Liver (tissue), 9 donors: ENCODE data around the gene WDR86. TPM values are rescaled to one million over a fixed set of nuclear protein-coding genes. Genes with fewer than 3 reads are reported as not detected.
A peak's percentile ranks its signal among the peaks of the same experiment; 100 is the strongest.

ENCODE experiments used
- DNase-seq: peaks from one replicate; pipeline ENCODE4 v3.0.0-alpha.2; 2017; ENCODE audit warnings: low spot score
- H3K27ac ChIP-seq, 2 donors: one replicate each; pipeline ENCODE4 v1.7.0; 2013; ENCODE audit warnings: inconsistent platforms in 2 of 2, low read length in 2 of 2, control low read depth in 1 of 2, low read depth in 1 of 2, mild to moderate bottlenecking in 1 of 2
- H3K27me3 ChIP-seq, 4 donors: one replicate each; pipeline versions ENCODE4 v1.6.1 to v1.7.0; 2013; ENCODE audit warnings: low read length in 3 of 4, inconsistent platforms in 1 of 4, mild to moderate bottlenecking in 1 of 4, moderate library complexity in 1 of 4; ENCODE audit not compliant: control insufficient read depth in 4 of 4, insufficient read depth in 4 of 4
- H3K36me3 ChIP-seq, 4 donors: one replicate each; pipeline versions ENCODE4 v1.6.1 to v1.7.0; 2013; ENCODE audit warnings: low read length in 3 of 4, mild to moderate bottlenecking in 3 of 4, low read depth in 1 of 4, moderate library complexity in 1 of 4; ENCODE audit not compliant: control insufficient read depth in 4 of 4, insufficient read depth in 3 of 4
- H3K4me1 ChIP-seq, 4 donors: one replicate each; pipeline versions ENCODE4 v1.6.1 to v1.7.0; 2013; ENCODE audit warnings: low read length in 3 of 4, mild to moderate bottlenecking in 3 of 4, moderate library complexity in 1 of 4; ENCODE audit not compliant: control insufficient read depth in 4 of 4, insufficient read depth in 4 of 4
- H3K4me3 ChIP-seq, 3 donors: one replicate each; pipeline versions ENCODE4 v1.6.1 to v1.7.0; 2013; ENCODE audit warnings: low read length in 3 of 3, control low read depth in 1 of 3, low read depth in 1 of 3, mild to moderate bottlenecking in 1 of 3
- H3K9ac ChIP-seq, 2 donors: one replicate each; pipeline ENCODE4 v1.7.0; 2013; ENCODE audit warnings: low read length in 2 of 2, mild to moderate bottlenecking in 2 of 2, moderate library complexity in 2 of 2, control low read depth in 1 of 2, low read depth in 1 of 2
- H3K9me3 ChIP-seq, 4 donors: one replicate each; pipeline versions ENCODE4 v1.6.1 to v1.7.0; 2013; ENCODE audit warnings: low read length in 3 of 4; ENCODE audit not compliant: control insufficient read depth in 4 of 4
- ATF3 ChIP-seq: IDR thresholded peaks from 2 replicates; pipeline ENCODE4 v1.6.1; 2016; ENCODE audit warnings: antibody characterized with exemption
- CTCF ChIP-seq: fragments of 150-350 bp; IDR thresholded peaks from 2 replicates; pipeline ENCODE4 v1.5.1; 2017; ENCODE audit warnings: improper control_type of control experiment, low read depth, low read length; ENCODE audit not compliant: missing input control
- EGR1 ChIP-seq, 2 donors: IDR thresholded peaks; 2 replicates each; pipeline ENCODE4 v1.6.1; 2016 to 2018; ENCODE audit warnings: antibody characterized with exemption in 2 of 2, low read depth in 2 of 2
- FOXA1 ChIP-seq: IDR thresholded peaks from 2 replicates; pipeline ENCODE4 v1.6.1; 2016; ENCODE audit warnings: antibody characterized with exemption
- FOXA2 ChIP-seq: IDR thresholded peaks from 2 replicates; pipeline ENCODE4 v1.6.1; 2016; ENCODE audit warnings: antibody characterized with exemption
- GABPA ChIP-seq, 2 donors: IDR thresholded peaks in 1 of 2; conservative IDR thresholded peaks in 1 of 2; 2 replicates each; pipeline ENCODE4 v1.6.1; 2016; ENCODE audit warnings: antibody characterized with exemption in 2 of 2, mild to moderate bottlenecking in 1 of 2, moderate library complexity in 1 of 2
- HNF4G ChIP-seq: IDR thresholded peaks from 2 replicates; pipeline ENCODE4 v1.6.1; 2016; ENCODE audit warnings: antibody characterized with exemption
- JUND ChIP-seq, 2 donors: IDR thresholded peaks; 2 replicates each; pipeline ENCODE4 v1.6.1; 2016; ENCODE audit warnings: antibody characterized with exemption in 2 of 2
- MAX ChIP-seq: IDR thresholded peaks from 2 replicates; pipeline ENCODE4 v1.6.1; 2016; ENCODE audit warnings: antibody characterized with exemption
- NR2F2 ChIP-seq: IDR thresholded peaks from 2 replicates; pipeline ENCODE4 v1.6.1; 2016; ENCODE audit warnings: antibody characterized with exemption
- RAD21 ChIP-seq, 2 donors: IDR thresholded peaks; 2 replicates each; pipeline ENCODE4 v1.6.1; 2016; ENCODE audit warnings: antibody characterized with exemption in 2 of 2, mild to moderate bottlenecking in 2 of 2
- REST ChIP-seq: IDR thresholded peaks from 2 replicates; pipeline ENCODE4 v1.6.1; 2016; ENCODE audit warnings: antibody characterized with exemption, mild to moderate bottlenecking
- RXRA ChIP-seq, 2 donors: IDR thresholded peaks; 2 replicates each; pipeline ENCODE4 v1.6.1; 2017 to 2018; ENCODE audit warnings: antibody characterized with exemption in 2 of 2, mild to moderate bottlenecking in 1 of 2
- SP1 ChIP-seq: IDR thresholded peaks from 2 replicates; pipeline ENCODE4 v1.6.1; 2018; ENCODE audit warnings: antibody characterized with exemption, mild to moderate bottlenecking
- YY1 ChIP-seq: IDR thresholded peaks from 2 replicates; pipeline ENCODE4 v1.6.1; 2016; ENCODE audit warnings: antibody characterized with exemption, mild to moderate bottlenecking
- WGBS: extraction: QIAGEN DNeasy Blood & Tissue Kit; methylation state at CpG from one replicate; pipeline ENCODE4 v1.1.7; 2013; 5-methylcytosine and 5-hydroxymethylcytosine counted together
- polyA plus RNA-seq, 2 donors: library from polyadenylated mRNA; stranded (reverse) in 1 of 2; unstranded in 1 of 2; fragments of 200-250 nt in 1 of 2; fragments of >200 nt in 1 of 2; fragmentation: Nextera tagmentation in 1 of 2; extraction: Ambion mirVana in 1 of 2; gene quantifications; one replicate each; pipeline versions ENCODE4 v1.2.1 to v1.2.3, GENCODE V29; 2013 to 2015
- total RNA-seq, 2 donors: library from RNA; depleted of rRNA; stranded (reverse); fragments of >200 nt; gene quantifications; one replicate each; pipeline ENCODE4 v1.2.3, GENCODE V29; 2014
- donor health status: healthy.
- donor health status: healthy.
- donor health status: healthy.
- donor health status: healthy.
- donor health status: healthy.

Gene WDR86
- total and polyA plus RNA-seq, 4 donors, result 0.35 to 4.9 (median 0.77) TPM

- TF ChIP-seq EGR1 (IDR thresholded peaks at IDR 0.05; ENCODE audit: low read depth in 2 of 2), result peak in 1 of 2 donors; percentile 66
- TF ChIP-seq SP1, result peak; percentile 71
- peak in 1 of 2 donors; percentile 90 for TF ChIP-seq GABPA (IDR thresholded peaks at IDR 0.05 in 1 of 2, conservative IDR thresholded peaks at IDR 0.05 in 1 of 2)
- no peak for TF ChIP-seq FOXA1
- TF ChIP-seq REST, result no peak
- TF ChIP-seq RXRA (IDR thresholded peaks at IDR 0.05), result no peak
- Histone ChIP-seq H3K27ac (peak within 1 kb of the TSS; percentile 91 to 92), H3K4me3 (peak within 1 kb of the TSS; percentile 74 to 100 (median 89)), H3K4me1 (peaks cover 1 to 22% (median 14%) of the 10 kb centered on the region in 4 donors), H3K9ac (peak within 1 kb of the TSS; percentile 86 to 92), H3K9me3 (no peaks in the 10 kb centered on the region), H3K36me3 (peaks cover 0 to 13% (median 11%) of the 10 kb centered on the region in 4 donors), H3K27me3 (no peaks in the 10 kb centered on the region)
- DNase-seq, result peak; percentile 98
- 3% methylated on average over 72 of the region's 72 CpGs for WGBS
Measured at GRCh38 chr7:151341357-151342101, 68.3 kb downstream of the WDR86 start, which contains the start of gene NUB1. Gene NUB1 (plus strand): TSS chr7:151341812. CDS start chr7:151345350, 3,538 bp downstream.

- Histone ChIP-seq H3K9me3 (no peaks in the 10 kb centered on the region), H3K4me1 (peaks cover 1 to 17% (median 10%) of the 10 kb centered on the region in 4 donors), H3K9ac (no peak overlapping the region), H3K27ac (peak overlapping the region; percentile 91 to 92), H3K27me3 (no peaks in the 10 kb centered on the region), H3K36me3 (peaks cover 0 to 8% (median 5%) of the 10 kb centered on the region in 4 donors), H3K4me3 (peak overlapping the region in 1 of 3 donors; percentile 14)
- 77% methylated on average over 12 of the region's 12 CpGs for WGBS
- no peak for DNase-seq
- no peak for TF ChIP-seq FOXA1
- TF ChIP-seq RAD21 (IDR thresholded peaks at IDR 0.05), result no peak
- no peak for TF ChIP-seq GABPA (IDR thresholded peaks at IDR 0.05 in 1 of 2, conservative IDR thresholded peaks at IDR 0.05 in 1 of 2)
- no peak for TF ChIP-seq MAX
- TF ChIP-seq SP1, result no peak
- no peak for TF ChIP-seq JUND (IDR thresholded peaks at IDR 0.05)
- no peak for TF ChIP-seq CTCF
- no peak for TF ChIP-seq ATF3
- TF ChIP-seq REST, result no peak
- no peak for TF ChIP-seq YY1
- TF ChIP-seq HNF4G, result no peak
- TF ChIP-seq FOXA2, result no peak
- no peak for TF ChIP-seq RXRA (IDR thresholded peaks at IDR 0.05)
- TF ChIP-seq NR2F2, result no peak
Measured at GRCh38 chr7:151340794-151341356, 69.0 kb downstream of the WDR86 start.
